ENCODE measurements around the gene CNOT4. TPM values are rescaled to one million over a fixed set of nuclear protein-coding genes. Genes with fewer than 3 reads are reported as not detected.

The CNOT4 gene
- total RNA-seq, 2 experiments from 2014 or later, result 24.0 to 29.8 TPM

- Histone ChIP-seq H3K27me3 (ENCODE audit: control insufficient read depth in 1 of 2, insufficient read depth in 2 of 2, low read length in 2 of 2) (no peaks in the 10 kb centered on the region), H3K4me3 (ENCODE audit: low read length) (no peak overlapping the region), H3K9me3 (ENCODE audit: control insufficient read depth in 1 of 2, insufficient read depth in 1 of 2, low read length in 2 of 2) (no peaks in the 10 kb centered on the region), H3K27ac (ENCODE audit: low read depth in 1 of 2, low read length in 2 of 2) (no peak overlapping the region), H3K36me3 (ENCODE audit: insufficient read depth, low read length) (no peaks in the 10 kb centered on the region), H3K4me1 (ENCODE audit: insufficient read depth, low read length) (no peaks in the 10 kb centered on the region)
- no peak for ATAC-seq (ENCODE audit: poor library complexity)
- Mint-ChIP-seq H3K4me3 (no peak overlapping the region), H3K9me3 (no peaks in the 10 kb centered on the region), H3K27me3 (no peaks in the 10 kb centered on the region), H3K36me3 (ENCODE audit: low read depth) (no peaks in the 10 kb centered on the region), H3K27ac (no peak overlapping the region), H3K4me1 (ENCODE audit: low read depth) (no peaks in the 10 kb centered on the region)
- CTCF ChIA-PET, result no interaction called here
- POLR2A ChIA-PET, result interaction anchor here (0.7 kb wide), 1 partner anchor 8 kb away, joined by 3 read pairs; no protein-coding TSS in a partner anchor
- intact Hi-C loops (cut with DNase I, micrococcal nuclease), result no loop called here
- TF ChIP-seq CTCF (IDR thresholded peaks at IDR 0.05), result no peak
- no peak for DNase-seq
Observed at GRCh38 chr7:135380351-135380750, 129.6 kb downstream of the CNOT4 start.

DNA sequence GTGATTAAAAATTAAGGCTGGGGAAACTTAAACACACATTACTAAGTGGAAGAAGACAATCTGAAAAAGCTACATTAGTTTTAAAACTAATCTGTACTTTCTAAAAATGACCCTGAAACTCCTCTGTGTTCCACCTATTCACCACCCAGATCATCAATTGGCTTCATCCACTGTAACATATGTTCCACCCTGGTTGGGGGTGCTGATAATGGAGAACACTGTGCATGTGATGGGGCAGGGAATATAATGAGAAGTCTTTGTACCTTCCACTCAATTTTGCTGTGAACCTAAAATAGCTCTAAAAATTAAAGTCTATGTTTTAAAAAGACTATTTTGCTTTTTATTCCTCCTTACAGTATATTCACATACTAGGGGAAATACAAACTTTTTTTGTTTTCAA lies 132.7 kb downstream of the CNOT4 start:
- ATAC-seq (ENCODE audit: poor library complexity), result no peak
- no peaks in the 10 kb centered on the region for H3K36me3 ChIP-seq (ENCODE audit: insufficient read depth, low read length)
- DNase-seq, result no peak
- H3K4me1 ChIP-seq (ENCODE audit: insufficient read depth, low read length), result no peaks in the 10 kb centered on the region
- no peak overlapping the region for H3K27ac Mint-ChIP-seq
- intact Hi-C loops (cut with DNase I, micrococcal nuclease), result no loop called here
- peaks cover under 1% of the 10 kb centered on the region for H3K36me3 Mint-ChIP-seq (ENCODE audit: low read depth)
- peaks cover under 1% of the 10 kb centered on the region for H3K4me1 Mint-ChIP-seq (ENCODE audit: low read depth)
- no peak for TF ChIP-seq CTCF (IDR thresholded peaks at IDR 0.05)
- H3K4me3 ChIP-seq (ENCODE audit: low read length), result no peak overlapping the region
- POLR2A ChIA-PET, result no interaction called here
- H3K27ac ChIP-seq (ENCODE audit: low read depth in 1 of 2, low read length in 2 of 2), result no peak overlapping the region
- no peaks in the 10 kb centered on the region for H3K27me3 Mint-ChIP-seq
- H3K9me3 ChIP-seq (ENCODE audit: control insufficient read depth in 1 of 2, insufficient read depth in 1 of 2, low read length in 2 of 2), result no peaks in the 10 kb centered on the region
- H3K9me3 Mint-ChIP-seq, result no peaks in the 10 kb centered on the region
- H3K4me3 Mint-ChIP-seq, result no peak overlapping the region
- H3K27me3 ChIP-seq (ENCODE audit: control insufficient read depth in 1 of 2, insufficient read depth in 2 of 2, low read length in 2 of 2), result no peaks in the 10 kb centered on the region
- CTCF ChIA-PET, result no interaction called here

DNA sequence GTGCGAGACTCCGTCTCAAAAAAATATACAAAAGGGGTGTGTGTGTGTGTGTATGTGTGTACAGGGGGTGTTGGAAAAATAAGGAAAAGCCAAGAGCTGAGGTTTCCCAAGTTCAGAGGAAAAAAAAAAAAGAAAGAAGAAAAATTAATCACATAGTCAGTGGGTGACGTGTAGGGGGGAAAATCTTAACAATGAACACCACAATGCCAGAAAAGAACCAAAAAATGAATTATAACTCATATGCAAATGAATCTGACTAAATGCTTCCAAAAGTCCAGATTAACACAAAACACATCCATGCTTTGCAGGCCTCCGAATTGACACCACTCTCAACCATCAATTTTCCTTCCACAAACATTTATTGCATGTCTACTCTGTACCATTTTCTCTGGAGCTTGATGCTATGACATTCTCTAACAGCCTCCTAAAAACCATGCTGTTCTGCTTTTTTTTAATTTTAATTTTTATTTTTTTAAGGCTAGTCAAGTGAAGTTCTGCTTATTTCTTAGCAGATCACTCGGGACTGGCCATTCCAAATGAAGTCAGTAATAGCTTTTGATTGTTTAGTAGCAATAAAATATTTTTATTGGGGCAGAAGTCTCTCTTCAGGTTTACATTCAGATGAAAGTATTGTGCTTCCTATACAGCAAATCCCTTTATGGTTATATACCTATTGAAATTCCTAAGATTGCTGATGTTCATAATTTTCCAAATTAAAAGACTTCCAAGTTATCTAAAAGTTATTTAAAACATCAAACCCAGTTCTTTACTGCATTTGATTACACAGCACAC lies 133.8 kb downstream of the CNOT4 start:
- Mint-ChIP-seq H3K27me3 (no peaks in the 10 kb centered on the region), H3K4me1 (ENCODE audit: low read depth) (peaks cover 6% of the 10 kb centered on the region), H3K9me3 (no peaks in the 10 kb centered on the region), H3K36me3 (ENCODE audit: low read depth) (peaks cover 6% of the 10 kb centered on the region), H3K4me3 (no peak overlapping the region), H3K27ac (no peak overlapping the region)
- DNase-seq (no peak), ATAC-seq (ENCODE audit: poor library complexity) (no peak)
- POLR2A ChIA-PET, result no interaction called here
- Histone ChIP-seq H3K27me3 (ENCODE audit: control insufficient read depth in 1 of 2, insufficient read depth in 2 of 2, low read length in 2 of 2) (no peaks in the 10 kb centered on the region), H3K36me3 (ENCODE audit: insufficient read depth, low read length) (no peaks in the 10 kb centered on the region), H3K27ac (ENCODE audit: low read depth in 1 of 2, low read length in 2 of 2) (no peak overlapping the region), H3K9me3 (ENCODE audit: control insufficient read depth in 1 of 2, insufficient read depth in 1 of 2, low read length in 2 of 2) (no peaks in the 10 kb centered on the region), H3K4me1 (ENCODE audit: insufficient read depth, low read length) (no peaks in the 10 kb centered on the region), H3K4me3 (ENCODE audit: low read length) (no peak overlapping the region)
- intact Hi-C loops (cut with DNase I, micrococcal nuclease), result no loop called here
- CTCF ChIA-PET, result no interaction called here
- no peak for TF ChIP-seq CTCF (IDR thresholded peaks at IDR 0.05)

Measured in CD4-positive, alpha-beta T cell (primary cell).